Spleen (tissue), 7 donors: ENCODE results near the gene FAM204A.

ENCODE experiments used
- POLR2AphosphoS5 ChIP-seq, 3 donors: sonication (generic); formaldehyde crosslinking; IDR thresholded peaks; one replicate each; pipeline ENCODE4 v1.5.1; 2017; ENCODE audit warnings: antibody characterized with exemption in 3 of 3
- TF ChIP-seq, protein P1 (sequence below), 11 experiments: fragments of 200-600 bp in 7 of 11; fragments of 450-650 bp in 4 of 11; sonication (generic) in 4 of 11; IDR thresholded peaks in 8 of 11; conservative IDR thresholded peaks in 3 of 11; 1 replicate in 7 of 11; 2 replicates in 4 of 11; pipeline versions ENCODE4 v1.4.0 to v1.8.0; 2016 to 2021; ENCODE audit warnings: antibody characterized with exemption in 11 of 11, inconsistent platforms in 4 of 11, mild to moderate bottlenecking in 1 of 11
- donor health status: DM: no; HTN: no; CAD: no; lungs with moderate emphysema.
- donor health status: DM: no; HTN: no; CAD: no.
- donor health status: DM: no; HTN: no; CAD: no.

GRCh38 chr10:118355234-118355633, 13.1 kb upstream of the FAM204A start:
- TF ChIP-seq, protein P1, sequence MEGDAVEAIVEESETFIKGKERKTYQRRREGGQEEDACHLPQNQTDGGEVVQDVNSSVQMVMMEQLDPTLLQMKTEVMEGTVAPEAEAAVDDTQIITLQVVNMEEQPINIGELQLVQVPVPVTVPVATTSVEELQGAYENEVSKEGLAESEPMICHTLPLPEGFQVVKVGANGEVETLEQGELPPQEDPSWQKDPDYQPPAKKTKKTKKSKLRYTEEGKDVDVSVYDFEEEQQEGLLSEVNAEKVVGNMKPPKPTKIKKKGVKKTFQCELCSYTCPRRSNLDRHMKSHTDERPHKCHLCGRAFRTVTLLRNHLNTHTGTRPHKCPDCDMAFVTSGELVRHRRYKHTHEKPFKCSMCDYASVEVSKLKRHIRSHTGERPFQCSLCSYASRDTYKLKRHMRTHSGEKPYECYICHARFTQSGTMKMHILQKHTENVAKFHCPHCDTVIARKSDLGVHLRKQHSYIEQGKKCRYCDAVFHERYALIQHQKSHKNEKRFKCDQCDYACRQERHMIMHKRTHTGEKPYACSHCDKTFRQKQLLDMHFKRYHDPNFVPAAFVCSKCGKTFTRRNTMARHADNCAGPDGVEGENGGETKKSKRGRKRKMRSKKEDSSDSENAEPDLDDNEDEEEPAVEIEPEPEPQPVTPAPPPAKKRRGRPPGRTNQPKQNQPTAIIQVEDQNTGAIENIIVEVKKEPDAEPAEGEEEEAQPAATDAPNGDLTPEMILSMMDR (IDR thresholded peaks at IDR 0.05 in 8 of 11, conservative IDR thresholded peaks at IDR 0.05 in 3 of 11), result no peak
- no peak for TF ChIP-seq POLR2AphosphoS5 (IDR thresholded peaks at IDR 0.05)
